ENCODE measurements around the gene RPS16.

RPS16 gene

GRCh38 chr19:39449116-39449797, 13.5 kb upstream of the RPS16 start:
- no peak overlapping the region for H3K4me3 ChIP-seq (ENCODE audit: low read depth, low read length)

GRCh38 chr19:39448271-39448670, 12.5 kb upstream of the RPS16 start:
- no peak overlapping the region for H3K4me3 ChIP-seq (ENCODE audit: low read depth, low read length)

GRCh38 chr19:39446365-39447084, 10.8 kb upstream of the RPS16 start:
- H3K4me3 ChIP-seq (ENCODE audit: low read depth, low read length): peak overlapping the region; percentile 88

DNA sequence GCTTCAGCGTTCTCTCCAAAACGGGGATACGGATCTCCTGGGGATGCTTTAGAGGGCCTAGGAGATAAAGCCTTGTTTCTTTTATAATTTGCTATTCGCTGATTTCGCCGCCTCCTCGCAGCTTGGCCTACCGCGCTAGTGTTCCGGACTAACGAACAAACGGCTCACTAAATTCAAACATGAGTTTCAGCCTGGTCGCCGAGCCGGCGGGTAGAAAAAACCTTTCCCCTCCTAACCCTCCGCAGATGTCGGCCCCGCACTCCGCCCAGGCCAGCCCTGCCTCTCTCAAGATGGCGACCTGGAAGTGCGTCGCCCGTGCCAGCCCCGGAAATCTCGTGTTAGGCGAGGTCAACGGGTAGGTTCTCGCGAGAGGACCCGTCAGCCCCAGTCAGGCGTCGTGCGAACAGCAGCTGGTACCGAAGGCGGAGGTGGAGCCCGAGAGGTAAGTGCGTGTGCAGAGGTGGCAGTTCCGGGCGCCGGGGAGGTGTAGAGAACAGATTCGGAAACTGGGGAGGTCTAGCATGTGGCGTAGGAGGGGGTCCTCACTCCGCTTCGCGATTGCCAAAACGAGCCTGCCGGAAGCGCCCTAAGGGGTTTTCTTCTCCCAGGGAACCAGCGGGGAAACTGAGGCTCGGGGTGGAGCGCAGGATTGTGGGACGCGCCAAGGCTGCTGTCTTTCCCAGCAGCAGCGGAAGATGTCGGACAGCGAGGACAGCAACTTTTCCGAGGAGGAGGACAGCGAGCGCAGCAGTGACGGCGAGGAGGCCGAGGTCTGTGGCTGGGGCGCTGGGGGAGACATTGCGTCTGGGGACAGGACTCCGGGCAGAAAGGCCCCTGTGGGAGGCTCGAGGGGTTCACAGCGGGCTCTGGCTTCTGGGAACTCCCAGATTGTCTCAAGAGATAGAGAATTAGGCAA, 9.7 kb upstream of the RPS16 start, which contains the start of gene SUPT5H:
Gene SUPT5H, plus strand, starts transcription at position 387 of the 916 bp plus-strand sequence. Its CDS starts 309 bp downstream, at position 696.
- H3K4me3 ChIP-seq (ENCODE audit: low read depth, low read length): peak within 1 kb of the TSS; percentile 88

GRCh38 chr19:39444598-39445195, 8.9 kb upstream of the RPS16 start:
- peak overlapping the region; percentile 88 for H3K4me3 ChIP-seq (ENCODE audit: low read depth, low read length)

DNA sequence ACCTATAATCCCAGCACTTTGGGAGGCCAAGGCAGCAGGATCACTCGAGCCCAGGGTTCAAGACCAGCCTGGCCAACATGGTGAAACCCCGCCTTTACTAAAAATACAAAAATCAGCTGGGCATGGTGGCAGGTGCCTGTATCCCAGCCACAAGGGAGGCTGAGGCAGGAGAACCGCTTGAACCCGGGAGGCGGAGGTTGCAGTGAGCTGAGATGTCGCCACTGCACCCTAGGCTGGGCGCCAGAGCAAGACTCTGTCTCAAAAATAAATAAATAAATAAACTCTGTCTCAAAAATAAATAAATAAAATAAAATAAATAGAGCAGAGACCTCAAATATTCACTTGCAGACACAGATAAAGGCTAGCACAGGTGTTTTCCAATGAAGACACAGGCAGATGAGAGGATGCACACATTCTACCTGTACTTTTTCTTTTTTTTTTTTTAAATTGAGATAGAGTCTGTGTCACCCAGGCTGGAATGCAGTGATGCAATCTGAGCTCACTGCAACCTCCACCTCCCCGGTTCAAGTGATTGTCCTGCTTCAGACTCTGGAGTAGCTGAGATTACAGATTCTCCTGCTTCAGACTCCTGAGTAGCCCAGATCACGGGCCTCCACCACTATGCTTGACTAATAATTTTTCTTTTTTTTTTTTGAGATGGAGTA, 2.7 kb upstream of the RPS16 start:
- H3K4me3 ChIP-seq (ENCODE audit: low read depth, low read length): no peak overlapping the region

DNA sequence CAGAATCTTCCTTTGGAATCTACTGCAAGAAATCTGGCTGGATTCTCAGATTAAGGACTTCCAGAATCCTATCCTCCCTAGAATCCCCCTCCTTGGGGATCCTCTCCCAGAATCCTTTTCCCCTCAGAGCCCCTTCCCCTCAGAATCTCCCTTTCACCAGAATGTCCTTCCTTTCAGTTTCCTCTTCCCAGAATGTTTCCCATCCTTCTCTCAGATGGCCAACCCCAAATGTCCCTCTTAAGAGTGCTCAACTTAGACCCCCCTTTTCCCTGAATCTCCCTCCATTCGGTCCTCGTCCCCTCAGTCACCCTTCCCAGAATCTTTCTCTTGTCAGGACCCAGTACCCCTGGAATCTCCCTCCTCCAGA, 584 bp upstream of the RPS16 start:
- H3K4me3 ChIP-seq (ENCODE audit: low read depth, low read length): peak overlapping the region; percentile 65

- peak overlapping the region; percentile 97 for H3K4me3 ChIP-seq (ENCODE audit: low read depth, low read length)
Measured at GRCh38 chr19:39434123-39435076, 1.3 kb downstream of the RPS16 start.

DNA sequence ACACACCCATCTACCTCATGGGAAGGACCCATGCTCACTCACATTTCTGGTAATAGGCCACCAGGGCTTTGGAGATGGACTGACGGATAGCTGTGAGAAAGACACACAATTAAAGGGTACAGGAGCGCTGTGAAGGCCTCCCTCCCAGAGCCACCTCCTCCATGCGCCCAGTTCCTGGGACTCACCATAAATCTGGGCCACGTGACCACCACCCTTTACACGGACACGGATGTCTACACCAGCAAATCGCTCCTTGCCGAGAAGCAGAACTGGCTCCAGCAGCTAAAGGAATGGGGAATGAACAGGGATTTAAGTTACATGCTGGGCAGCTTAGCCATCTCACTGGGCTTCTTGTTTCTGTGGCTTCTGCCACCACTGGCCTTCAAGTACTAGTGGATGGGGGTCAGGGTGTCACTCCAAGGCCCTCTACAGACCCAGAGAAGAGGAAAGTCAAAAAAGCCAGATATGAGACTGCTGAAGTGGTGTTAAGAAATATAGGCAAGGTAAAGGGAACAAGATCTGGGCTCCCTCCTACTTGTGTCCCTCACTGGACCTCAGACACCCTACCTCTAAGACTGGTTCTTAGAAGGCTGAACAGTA, 2.2 kb downstream of the RPS16 start:
- no peak overlapping the region for H3K4me3 ChIP-seq (ENCODE audit: low read depth, low read length)

GRCh38 chr19:39432677-39433025, 3.1 kb downstream of the RPS16 start:
- H3K4me3 ChIP-seq (ENCODE audit: low read depth, low read length): no peak overlapping the region

GRCh38 chr19:39430675-39431593, 4.8 kb downstream of the RPS16 start:
- no peak overlapping the region for H3K4me3 ChIP-seq (ENCODE audit: low read depth, low read length)

DNA sequence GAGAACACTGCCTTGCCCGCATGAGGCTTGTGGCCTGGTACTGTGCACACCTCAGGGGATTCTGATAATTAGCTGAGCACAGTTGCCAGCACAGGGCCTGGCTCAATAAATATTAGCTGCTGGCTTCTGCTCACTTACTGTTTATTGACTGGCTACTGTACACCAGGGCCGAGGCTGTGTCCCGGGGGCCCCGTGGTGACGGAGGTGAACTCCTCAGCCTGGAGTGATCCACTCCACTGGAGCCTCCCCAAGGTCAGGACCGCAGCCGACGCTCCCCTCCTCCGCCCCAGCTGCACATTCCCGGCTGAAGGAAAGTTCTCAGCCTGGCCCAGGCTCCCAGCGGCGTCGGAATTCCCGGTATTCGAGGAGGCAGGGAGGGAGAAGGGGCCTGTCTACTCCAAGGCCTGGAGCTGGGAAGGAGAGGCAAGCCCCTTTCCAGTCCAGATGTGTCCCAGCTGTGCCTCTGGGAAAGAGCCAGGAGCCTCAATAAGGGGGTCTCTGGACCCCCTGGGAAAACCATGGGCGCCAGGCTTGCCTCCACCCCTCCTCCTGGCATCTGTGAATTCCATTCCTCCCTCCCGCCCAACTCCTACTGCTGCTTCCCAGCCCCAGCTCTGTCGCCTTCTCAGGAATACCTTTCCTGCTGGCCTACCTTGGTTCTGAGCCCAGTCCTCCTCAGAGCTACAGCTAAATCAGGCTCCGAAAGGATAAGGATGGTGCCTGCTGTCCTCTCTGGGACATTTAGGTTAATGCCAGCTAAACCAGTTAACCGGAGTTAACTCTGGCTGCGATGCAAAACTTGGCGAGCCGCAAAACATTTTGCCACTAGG, 7.3 kb downstream of the RPS16 start:
- no peak overlapping the region for H3K4me3 ChIP-seq (ENCODE audit: low read depth, low read length)

DNA sequence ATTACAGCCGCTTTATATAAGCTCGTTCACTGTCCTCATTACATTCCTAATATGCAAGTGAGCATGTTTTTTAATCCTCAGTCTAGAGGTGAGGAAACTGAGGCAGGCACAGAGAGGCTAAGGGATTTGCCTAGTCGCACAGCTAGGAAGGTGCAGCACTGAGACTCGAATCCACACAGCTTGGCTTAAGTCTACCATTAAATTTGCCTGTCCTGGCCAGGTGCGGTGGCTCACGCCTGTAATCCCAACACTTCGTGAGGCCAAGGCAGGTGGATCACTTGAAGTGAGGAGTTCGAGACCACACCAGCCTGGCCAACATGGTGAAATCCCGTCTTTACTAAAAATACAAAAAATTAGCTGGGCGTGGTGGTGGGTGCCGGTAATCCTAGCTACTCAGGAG, 8.0 kb downstream of the RPS16 start:
- no peak overlapping the region for H3K4me3 ChIP-seq (ENCODE audit: low read depth, low read length)

DNA sequence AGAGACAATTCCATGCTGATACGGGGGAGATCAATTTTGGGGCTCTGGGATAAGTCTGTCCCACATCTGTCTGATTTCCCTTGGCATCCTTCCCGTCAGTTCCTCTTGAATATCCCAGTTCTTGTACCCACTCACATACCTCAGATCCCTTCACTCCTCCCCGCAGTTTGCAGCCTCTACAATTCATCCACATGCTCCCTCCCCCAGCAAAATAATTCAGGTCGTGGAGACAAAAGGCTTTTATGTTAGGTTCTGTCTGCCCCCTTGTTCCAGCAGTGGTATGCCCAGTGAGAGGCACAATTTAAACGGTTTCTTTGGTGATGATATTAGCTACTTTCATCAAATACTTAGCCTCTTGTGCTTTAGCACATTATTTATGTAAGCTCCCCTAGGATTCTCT, 9.6 kb downstream of the RPS16 start:
- H3K4me3 ChIP-seq (ENCODE audit: low read depth, low read length): no peak overlapping the region

DNA sequence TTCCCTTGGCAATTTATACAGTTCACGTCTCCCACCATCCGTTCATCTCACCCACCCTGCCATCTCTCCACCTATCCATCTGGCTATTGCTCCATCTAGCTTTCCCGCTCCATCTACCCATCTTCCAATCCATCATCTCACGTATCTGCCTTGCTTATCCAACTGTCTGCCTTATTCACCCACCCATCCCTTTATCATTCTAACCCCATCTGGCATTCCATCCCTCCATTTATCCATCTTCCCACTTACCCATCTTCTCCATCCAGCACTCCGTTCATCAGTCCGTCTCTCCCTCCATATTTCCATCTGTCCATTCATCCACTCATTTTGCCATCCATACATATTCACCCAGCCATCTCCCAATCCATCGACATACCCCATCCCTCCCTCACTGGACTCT, 10.0 kb downstream of the RPS16 start:
- H3K4me3 ChIP-seq (ENCODE audit: low read depth, low read length): no peak overlapping the region

DNA sequence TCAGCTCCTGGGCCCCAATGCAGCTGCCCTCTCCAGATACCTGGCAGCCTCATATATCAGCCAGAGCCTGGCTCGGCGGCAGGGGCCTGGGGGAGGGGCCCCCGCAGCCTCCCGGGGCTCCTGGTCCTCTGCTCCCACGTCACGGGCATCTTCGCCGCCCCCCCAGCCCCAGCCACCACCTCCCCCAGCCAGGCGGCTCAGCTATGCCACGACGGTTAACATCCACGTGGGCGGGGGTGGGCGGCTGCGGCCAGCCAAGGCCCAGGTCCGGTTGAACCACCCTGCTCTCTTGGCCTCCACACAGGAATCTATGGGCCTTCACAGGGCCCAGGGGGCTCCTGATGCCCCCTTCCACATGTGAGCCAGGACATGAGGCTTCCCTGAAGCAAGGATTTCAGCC, 10.8 kb downstream of the RPS16 start:
- no peak overlapping the region for H3K4me3 ChIP-seq (ENCODE audit: low read depth, low read length)
